IMR-90 (cell line): Measurements from ENCODE around the gene TTC23. TPM values are rescaled to one million over a fixed set of nuclear protein-coding genes. Genes with fewer than 3 reads are reported as not detected.

Experiments used
- ATAC-seq: fragments of 200-7000 bp; cut with Tn5 transposase; 2 replicates; pipeline ENCODE4 v1.9.1; 2020; ENCODE audit warnings: low read depth, mild to moderate bottlenecking, moderate library complexity
- BruUV-seq: library from RNA; stranded (reverse); fragments of 400-500 nt; replicated peaks from 2 replicates; lab custom pipeline; 2021; lab: Mats Ljungman, UMichigan
- CTCF ChIA-PET: fragments of 300-600 bp; formaldehyde crosslinking; extraction: SDS; loops from one replicate; lab custom pipeline; 2021; ENCODE audit warnings: antibody characterized with exemption; lab: Yijun Ruan, JAX
- POLR2A ChIA-PET: fragments of 300-600 bp; sonication (Branson Sonifier 250); formaldehyde crosslinking; loops from one replicate; lab custom pipeline; 2022; ENCODE audit warnings: antibody characterized with exemption; ENCODE audit not compliant: unreplicated experiment; lab: Charles Lee
- DNase-seq: peaks from one replicate; pipeline ENCODE4 v3.0.0; 2013
- H2AFZ ChIP-seq: replicated peaks from 2 replicates; pipeline ENCODE3; 2013; ENCODE audit warnings: low read length, mild to moderate bottlenecking; ENCODE audit not compliant: poor library complexity
- H2AK5ac ChIP-seq: 2 replicates; pipeline ENCODE4 v1.6.1; 2013; ENCODE audit warnings: low read depth, low read length, inconsistent platforms
- H2AK9ac ChIP-seq: replicated peaks from 2 replicates; pipeline ENCODE3; 2013; ENCODE audit warnings: mild to moderate bottlenecking, low read depth, low read length, moderate library complexity; ENCODE audit not compliant: poor library complexity
- H2BK120ac ChIP-seq: 2 replicates; pipeline ENCODE4 v1.6.1; 2013; ENCODE audit warnings: low read depth, low read length, inconsistent platforms
- H2BK15ac ChIP-seq: 3 replicates; pipeline ENCODE4 v1.6.1; 2013; ENCODE audit warnings: low read depth, low read length, inconsistent platforms
- H2BK20ac ChIP-seq: 2 replicates; pipeline ENCODE4 v1.6.1; 2013; ENCODE audit warnings: low read depth, mild to moderate bottlenecking, inconsistent platforms, low read length, moderate library complexity
- H2BK5ac ChIP-seq: 2 replicates; pipeline ENCODE4 v1.6.1; 2013; ENCODE audit warnings: mild to moderate bottlenecking, low read depth, low read length, inconsistent platforms; ENCODE audit not compliant: poor library complexity, severe bottlenecking
- H3K14ac ChIP-seq: replicated peaks from 2 replicates; pipeline ENCODE4 v1.6.1; 2013; ENCODE audit warnings: low read depth, low read length, inconsistent platforms
- H3K18ac ChIP-seq: 2 replicates; pipeline ENCODE4 v1.6.1; 2013; ENCODE audit warnings: low read depth, low read length, control low read depth
- H3K23ac ChIP-seq: 2 replicates; pipeline ENCODE4 v1.6.1; 2013; ENCODE audit warnings: low read depth, low read length, inconsistent platforms
- H3K27ac ChIP-seq: 2 replicates; pipeline ENCODE4 v1.5.1; 2013; ENCODE audit warnings: mild to moderate bottlenecking, control low read depth, low read length; ENCODE audit not compliant: insufficient read depth
- H3K27me3 ChIP-seq: 2 replicates; pipeline ENCODE4 v1.6.1; 2013; ENCODE audit warnings: low read length; ENCODE audit not compliant: control insufficient read depth, insufficient read depth
- H3K36me3 ChIP-seq: 2 replicates; pipeline ENCODE4 v1.6.1; 2013; ENCODE audit warnings: low read length, mixed read lengths; ENCODE audit not compliant: control insufficient read depth, insufficient read depth
- H3K4ac ChIP-seq: 2 replicates; pipeline ENCODE4 v1.6.1; 2013; ENCODE audit warnings: low read depth, low read length, inconsistent platforms
- H3K4me1 ChIP-seq: 2 replicates; pipeline ENCODE4 v1.6.1; 2013; ENCODE audit warnings: low read length, mixed read lengths; ENCODE audit not compliant: control insufficient read depth, insufficient read depth
- H3K4me2 ChIP-seq: 2 replicates; pipeline ENCODE4 v1.6.1; 2013; ENCODE audit warnings: low read depth, mild to moderate bottlenecking, control low read depth, low read length, moderate library complexity
- H3K4me3 ChIP-seq: 2 replicates; pipeline ENCODE4 v1.5.1; 2013; ENCODE audit warnings: low read depth, mild to moderate bottlenecking, control low read depth, low read length, moderate library complexity; ENCODE audit not compliant: insufficient read depth
- H3K56ac ChIP-seq: 2 replicates; pipeline ENCODE4 v1.6.1; 2013; ENCODE audit warnings: low read length, inconsistent platforms; ENCODE audit not compliant: insufficient read depth; ENCODE audit errors: extremely low read depth
- H3K79me1 ChIP-seq, 2 experiments: 2 replicates each; pipeline ENCODE4 v1.6.1; 2013; ENCODE audit warnings: low read length in 2 of 2, inconsistent platforms in 1 of 2, low read depth in 1 of 2
- H3K9ac ChIP-seq: 2 replicates; pipeline ENCODE4 v1.6.1; 2013; ENCODE audit warnings: low read depth, low read length, control low read depth
- H3K9me1 ChIP-seq: 2 replicates; pipeline ENCODE4 v1.6.1; 2013; ENCODE audit warnings: low read length, inconsistent platforms; ENCODE audit not compliant: insufficient read depth
- H3K9me3 ChIP-seq: 2 replicates; pipeline ENCODE4 v1.6.1; 2013; ENCODE audit warnings: low read length; ENCODE audit not compliant: control insufficient read depth, insufficient read depth
- H4K20me1 ChIP-seq: 2 replicates; pipeline ENCODE4 v1.6.1; 2013; ENCODE audit warnings: low read length, inconsistent platforms; ENCODE audit not compliant: insufficient read depth
- H4K5ac ChIP-seq: 2 replicates; pipeline ENCODE4 v1.6.1; 2013; ENCODE audit warnings: mild to moderate bottlenecking, low read depth, low read length, control low read depth
- H4K8ac ChIP-seq, 2 experiments: 2 replicates each; pipeline ENCODE4 v1.6.1; 2013; ENCODE audit warnings: low read depth in 2 of 2, low read length in 2 of 2, control low read depth in 1 of 2, inconsistent platforms in 1 of 2
- H4K91ac ChIP-seq: 2 replicates; pipeline ENCODE4 v1.6.1; 2013; ENCODE audit warnings: low read depth, low read length, inconsistent platforms; ENCODE audit not compliant: insufficient read depth
- BHLHE40 ChIP-seq: fragments of 150-350 bp; IDR thresholded peaks from 2 replicates; pipeline ENCODE4 v1.6.1; 2016; ENCODE audit warnings: mild to moderate bottlenecking, low read depth, low read length
- CEBPB ChIP-seq: IDR thresholded peaks from 2 replicates; pipeline ENCODE4 v1.6.1; 2012; ENCODE audit warnings: low read depth, low read length, improper control_type of control experiment
- CHD1 ChIP-seq: IDR thresholded peaks from 2 replicates; pipeline ENCODE4 v1.6.1; 2012; ENCODE audit warnings: low read depth, low read length, improper control_type of control experiment
- CTCF ChIP-seq: conservative IDR thresholded peaks from 2 replicates; pipeline ENCODE4 v1.5.1; 2012; ENCODE audit warnings: mild to moderate bottlenecking, low read depth, low read length, improper control_type of control experiment
- ELK1 ChIP-seq: fragments of 150-350 bp; IDR thresholded peaks from 2 replicates; pipeline ENCODE4 v1.6.1; 2016; ENCODE audit warnings: low read depth, mild to moderate bottlenecking, low read length, moderate library complexity, borderline replicate concordance
- FOS ChIP-seq: fragments of 150-350 bp; IDR thresholded peaks from 2 replicates; pipeline ENCODE4 v1.6.1; 2016; ENCODE audit warnings: low read depth, low read length
- MAFK ChIP-seq: IDR thresholded peaks from 2 replicates; pipeline ENCODE4 v1.6.1; 2012; ENCODE audit warnings: low read depth, low read length, improper control_type of control experiment
- MAZ ChIP-seq: IDR thresholded peaks from 2 replicates; pipeline ENCODE4 v1.6.1; 2012; ENCODE audit warnings: low read depth, mild to moderate bottlenecking, low read length, improper control_type of control experiment, moderate library complexity, borderline replicate concordance
- MXI1 ChIP-seq: IDR thresholded peaks from 2 replicates; pipeline ENCODE4 v1.6.1; 2012; ENCODE audit warnings: low read depth, mild to moderate bottlenecking, low read length, moderate library complexity, borderline replicate concordance
- NFE2L2 ChIP-seq: fragments of 150-350 bp; IDR thresholded peaks from 2 replicates; pipeline ENCODE4 v1.6.1; 2016; ENCODE audit warnings: low read depth, mild to moderate bottlenecking, low read length
- POLR2A ChIP-seq: IDR thresholded peaks from 2 replicates; pipeline ENCODE4 v1.6.1; 2012; ENCODE audit warnings: mild to moderate bottlenecking, low read depth, low read length
- RAD21 ChIP-seq: IDR thresholded peaks from 2 replicates; pipeline ENCODE4 v1.6.1; 2012; ENCODE audit warnings: low read length, improper control_type of control experiment
- RCOR1 ChIP-seq: IDR thresholded peaks from 2 replicates; pipeline ENCODE4 v1.6.1; 2012; ENCODE audit warnings: mild to moderate bottlenecking, low read length, improper control_type of control experiment; ENCODE audit not compliant: insufficient replicate concordance
- RFX5 ChIP-seq: IDR thresholded peaks from 2 replicates; pipeline ENCODE4 v1.8.0; 2012; ENCODE audit warnings: low read depth, mild to moderate bottlenecking, low read length, moderate library complexity
- SMC3 ChIP-seq: fragments of 150-350 bp; IDR thresholded peaks from 2 replicates; pipeline ENCODE4 v1.6.1; 2016; ENCODE audit warnings: low read depth, mild to moderate bottlenecking, antibody characterized with exemption, low read length, moderate library complexity
- USF2 ChIP-seq: fragments of 150-350 bp; IDR thresholded peaks from 2 replicates; pipeline ENCODE4 v1.6.1; 2017; ENCODE audit warnings: mild to moderate bottlenecking, antibody characterized with exemption, low read length, low read depth
- WGBS, 2 experiments: methylation state at CpG; one replicate each; pipeline versions ENCODE4 v1.1.5 to v1.1.7; 2013; ENCODE audit warnings: missing lambda C conversion rate in 2 of 2; ENCODE audit not compliant: insufficient read length in 1 of 2; ENCODE audit errors: extremely low coverage in 2 of 2; 5-methylcytosine and 5-hydroxymethylcytosine counted together
- dilution Hi-C: fragments of 300-500 bp; cut with HindIII; formaldehyde crosslinking; loops from one replicate; pipeline ENCODE4 v1.14.3; 2018; ENCODE audit warnings: low sequenced_read_pairs; ENCODE audit not compliant: unreplicated experiment
- in situ Hi-C: fragments of 300-500 bp; cut with MboI; formaldehyde crosslinking; loops from 3 replicates; pipeline ENCODE4 v1.14.3; 2019; ENCODE audit warnings: low sequenced_read_pairs, inconsistent platforms, mixed read lengths
- intact Hi-C: fragments of 100-400 bp; cut with micrococcal nuclease; formaldehyde crosslinking; loops from 2 replicates; pipeline ENCODE4 v1.10.0; 2022
- polyA plus RNA-seq, 3 experiments: library from polyadenylated mRNA; depleted of rRNA; stranded (reverse); fragments of >200 nt; gene quantifications; 2 replicates each; pipeline ENCODE4 v1.2.3, GENCODE V29; 2012; ENCODE audit warnings: low replicate concordance in 1 of 3
- total RNA-seq: library from RNA; depleted of rRNA; stranded (reverse); fragments of >200 nt; gene quantifications from 2 replicates; pipeline ENCODE4 v1.2.3, GENCODE V29; 2012

Gene TTC23
- total and polyA plus RNA-seq, 2 of the 4 experiments (the other 2 are of a cell fraction), result 7.8 to 29.8 TPM

GRCh38 chr15:99177679-99178078, 71.7 kb downstream of the TTC23 start:
- Histone ChIP-seq H3K4ac (no peak overlapping the region), H3K27me3 (no peaks in the 10 kb centered on the region), H3K9ac (no peak overlapping the region), H3K4me2 (no peak overlapping the region), H2AFZ (no peak overlapping the region), H3K27ac (no peak overlapping the region), H2BK120ac (no peak overlapping the region), H2BK20ac (no peak overlapping the region), H3K9me3 (no peaks in the 10 kb centered on the region), H2BK5ac (no peak overlapping the region), H3K36me3 (peaks cover 10% of the 10 kb centered on the region), H2BK15ac (no peak overlapping the region), H4K5ac (no peak overlapping the region), H3K79me1 (0 out of 4 replicates have a peak, but pooled peaks cover 0 to 5% of the 10 kb centered on the region in 2 experiments), H4K91ac (no peak overlapping the region), H2AK9ac (no peak overlapping the region), H3K4me1 (peaks cover 9% of the 10 kb centered on the region), H3K23ac (no peak overlapping the region), H3K56ac (no peak overlapping the region), H3K14ac (no peak overlapping the region), H4K20me1 (no peaks in the 10 kb centered on the region), H2AK5ac (no peak overlapping the region), H3K4me3 (no peak overlapping the region), H3K9me1 (peaks cover 15% of the 10 kb centered on the region), H3K18ac (no peak overlapping the region), H4K8ac (no peak overlapping the region)
- POLR2A ChIA-PET, result no interaction called here
- intact Hi-C loops, result no loop called here
- BruUV-seq, result no TSS peak
- DNase-seq, result no peak
- WGBS, 2 experiments, result 100% methylated on average over 1 of the region's 2 CpGs; no CpG with 5 or more reads in 1 of the 2 experiments
- TF ChIP-seq CHD1, result no peak
- no peak for TF ChIP-seq USF2
- no peak for TF ChIP-seq BHLHE40
- no peak for TF ChIP-seq RAD21
- no peak for TF ChIP-seq SMC3
- no peak for TF ChIP-seq RCOR1
- TF ChIP-seq POLR2A, result no peak
- no peak for TF ChIP-seq ELK1
- no peak for TF ChIP-seq MAFK
- no peak for TF ChIP-seq NFE2L2
- no peak for TF ChIP-seq RFX5
- TF ChIP-seq MAZ, result no peak
- no peak for TF ChIP-seq CEBPB
- TF ChIP-seq MXI1, result no peak
- TF ChIP-seq FOS, result no peak
- TF ChIP-seq CTCF, result no peak
- no peak for ATAC-seq
- in situ Hi-C loops, result no loop called here
- dilution Hi-C loops, result no loop called here
- CTCF ChIA-PET, result interaction anchor here (0.9 kb wide), 1 partner anchor 43 kb away, joined by 3 read pairs; no protein-coding TSS in a partner anchor
